Inflammatory macrophage treated with lipopolysaccharide for 1 hour (primary cell): ENCODE measurements around the gene FCMR.
"Not testable (repeated sequence)": the region's sequence is repeated elsewhere in the genome, so short reads cannot be mapped to it uniquely, and the experiment has no call there.

ENCODE experiments used
- DNase-seq, 2 donors: peaks; one replicate each; pipeline ENCODE4 v3.0.0-alpha.2; 2020 to 2022

Gene FCMR

DNA sequence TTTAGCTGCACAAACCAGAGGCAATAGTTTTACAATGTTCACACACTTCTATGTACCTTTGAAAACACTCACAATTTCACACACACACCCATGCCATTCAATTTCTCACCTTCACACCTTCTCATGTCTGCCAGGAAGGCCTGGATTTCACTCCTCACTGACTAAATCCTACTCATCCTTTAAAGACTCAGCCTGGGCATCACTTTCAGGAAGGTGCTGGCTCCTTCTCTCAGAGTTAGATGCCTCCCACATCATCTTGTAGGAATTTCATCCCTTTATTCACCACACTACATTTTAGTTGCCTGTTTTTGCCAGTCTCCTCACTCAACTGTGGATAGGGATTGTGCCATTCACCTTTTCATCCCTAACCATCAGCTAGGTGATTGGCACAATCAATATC, 54.0 kb downstream of the FCMR start:
- no peak for DNase-seq

DNA sequence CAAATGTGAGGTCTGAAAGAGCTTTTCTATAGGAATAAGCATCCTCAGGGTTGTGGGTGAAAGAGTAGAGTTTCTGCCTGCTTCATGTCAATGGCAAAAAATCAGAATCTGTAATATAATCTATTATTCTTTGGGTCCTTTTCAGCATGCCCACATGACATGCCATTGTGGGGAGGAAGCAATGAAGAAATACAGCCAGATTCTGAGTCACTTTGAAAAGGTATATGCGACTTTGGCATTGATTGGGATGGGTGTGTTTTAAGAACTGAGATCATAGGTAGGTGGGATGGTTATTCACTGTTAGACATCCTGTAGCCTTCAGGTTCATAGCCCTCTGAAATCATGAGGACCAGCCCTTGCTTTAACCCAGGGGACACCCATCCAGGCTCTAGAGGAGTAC, 54.5 kb downstream of the FCMR start:
- no peak for DNase-seq

DNA sequence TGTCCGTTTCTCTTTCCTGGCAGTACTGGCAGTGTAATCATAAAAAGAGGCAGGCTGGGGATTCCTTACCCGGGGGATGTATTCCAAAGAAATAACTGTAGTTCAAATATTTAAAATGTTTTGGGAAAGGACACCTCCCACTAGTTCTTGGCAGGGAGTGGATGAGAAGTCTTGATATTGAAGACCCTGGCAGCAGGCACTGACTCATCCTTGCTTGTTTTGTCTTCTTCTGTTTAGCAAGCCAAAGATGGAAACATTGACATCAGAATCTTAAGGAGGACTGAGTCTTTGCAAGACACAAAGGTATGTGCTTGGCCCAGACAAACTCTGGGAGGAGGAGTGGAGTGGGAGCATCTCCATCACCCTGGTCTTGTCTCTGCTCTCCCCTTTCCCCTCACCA, 55.7 kb downstream of the FCMR start:
- no peak for DNase-seq

DNA sequence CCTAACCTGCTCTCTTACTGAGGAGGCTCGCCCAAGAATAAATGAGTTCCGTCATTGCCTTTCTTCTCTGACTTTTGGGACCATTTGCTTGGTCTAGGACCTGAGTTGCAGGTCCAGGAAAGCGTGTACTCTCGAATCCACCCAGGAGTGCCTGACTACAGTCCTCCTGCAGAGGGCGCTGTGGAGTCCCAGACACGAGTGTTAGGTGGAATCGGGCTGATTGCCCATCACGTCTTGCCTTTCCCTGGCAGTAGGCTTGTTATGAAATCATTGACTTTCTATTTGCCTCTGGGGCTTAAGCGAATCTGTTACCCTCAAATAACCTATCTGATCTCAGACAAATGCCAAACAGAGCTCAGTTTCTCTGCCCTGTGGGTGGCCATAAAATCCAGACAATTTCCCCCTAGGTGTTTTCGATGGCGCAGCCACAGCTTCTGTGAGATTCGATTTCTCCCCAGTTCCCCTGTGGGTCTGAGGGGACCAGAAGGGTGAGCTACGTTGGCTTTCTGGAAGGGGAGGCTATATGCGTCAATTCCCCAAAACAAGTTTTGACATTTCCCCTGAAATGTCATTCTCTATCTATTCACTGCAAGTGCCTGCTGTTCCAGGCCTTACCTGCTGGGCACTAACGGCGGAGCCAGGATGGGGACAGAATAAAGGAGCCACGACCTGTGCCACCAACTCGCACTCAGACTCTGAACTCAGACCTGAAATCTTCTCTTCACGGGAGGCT, 56.6 kb downstream of the FCMR start, which contains the start of gene IL20:
TSS of gene IL20 (plus strand) at position 685 of the 733 bp plus-strand sequence. CDS start 230 bp downstream, outside the sequence.
- DNase-seq = peak; percentile 54 to 94

DNA sequence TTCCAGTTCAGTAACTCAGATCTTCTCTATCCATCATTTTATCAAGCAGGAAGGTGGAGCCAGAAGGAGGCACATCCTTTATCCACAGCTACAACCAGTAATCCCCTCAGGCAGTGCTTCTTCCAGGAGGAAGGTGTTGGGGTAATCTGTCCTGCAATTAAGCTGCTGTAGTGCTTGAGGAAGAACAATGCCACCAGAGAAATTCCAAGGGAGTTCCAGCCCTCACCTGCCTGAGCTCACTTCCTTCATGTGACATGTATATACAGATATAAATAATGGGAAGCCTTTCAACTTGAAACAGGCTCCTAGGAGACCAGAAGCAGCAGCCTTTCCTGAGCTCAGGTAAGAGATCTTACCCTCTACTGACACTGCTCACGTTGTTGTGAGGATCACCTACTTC, 58.5 kb downstream of the FCMR start:
- DNase-seq = no peak

DNA sequence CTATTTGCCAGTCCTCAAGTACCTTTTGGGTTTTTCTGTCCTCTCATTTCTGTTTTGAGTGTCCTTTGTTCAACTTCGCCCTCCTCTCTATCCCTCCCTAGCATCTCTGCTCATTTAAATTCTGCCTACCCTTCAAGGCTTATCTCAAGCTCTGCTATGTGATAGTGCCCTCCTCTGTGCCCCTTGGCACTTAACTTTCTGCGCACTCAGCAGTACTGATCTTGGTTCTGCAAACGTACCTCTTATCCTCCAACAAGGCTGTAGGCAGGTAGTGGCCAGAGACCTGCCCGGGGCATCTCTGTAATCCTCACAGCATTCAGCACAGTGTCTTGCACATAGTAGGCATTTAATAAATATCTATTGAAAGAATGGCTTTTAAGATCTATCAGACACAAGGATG, 61.6 kb downstream of the FCMR start:
- DNase-seq = no peak

DNA sequence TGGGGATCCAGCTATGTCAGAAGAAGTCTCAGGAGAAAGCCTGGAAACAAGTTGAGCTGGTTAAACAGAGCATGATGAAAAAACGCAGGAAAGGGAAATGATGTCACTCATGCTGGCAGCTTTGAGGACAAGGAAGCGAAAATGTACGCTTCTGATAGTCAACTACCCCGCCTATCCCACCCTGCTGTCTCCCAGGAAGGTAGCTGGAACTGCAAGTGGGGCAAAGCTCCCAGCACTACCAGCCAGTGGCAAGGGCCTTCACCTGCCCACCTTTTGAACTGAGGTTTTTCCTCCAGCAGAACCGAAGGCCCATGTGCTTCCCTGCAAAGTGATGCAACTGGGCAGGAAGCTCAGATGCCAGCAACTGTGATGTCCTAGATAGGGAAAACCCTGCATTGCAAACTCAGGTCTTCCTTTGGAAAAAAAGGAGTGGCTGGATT, 62.6 kb downstream of the FCMR start:
- peak; percentile 89 to 90 for DNase-seq

DNA sequence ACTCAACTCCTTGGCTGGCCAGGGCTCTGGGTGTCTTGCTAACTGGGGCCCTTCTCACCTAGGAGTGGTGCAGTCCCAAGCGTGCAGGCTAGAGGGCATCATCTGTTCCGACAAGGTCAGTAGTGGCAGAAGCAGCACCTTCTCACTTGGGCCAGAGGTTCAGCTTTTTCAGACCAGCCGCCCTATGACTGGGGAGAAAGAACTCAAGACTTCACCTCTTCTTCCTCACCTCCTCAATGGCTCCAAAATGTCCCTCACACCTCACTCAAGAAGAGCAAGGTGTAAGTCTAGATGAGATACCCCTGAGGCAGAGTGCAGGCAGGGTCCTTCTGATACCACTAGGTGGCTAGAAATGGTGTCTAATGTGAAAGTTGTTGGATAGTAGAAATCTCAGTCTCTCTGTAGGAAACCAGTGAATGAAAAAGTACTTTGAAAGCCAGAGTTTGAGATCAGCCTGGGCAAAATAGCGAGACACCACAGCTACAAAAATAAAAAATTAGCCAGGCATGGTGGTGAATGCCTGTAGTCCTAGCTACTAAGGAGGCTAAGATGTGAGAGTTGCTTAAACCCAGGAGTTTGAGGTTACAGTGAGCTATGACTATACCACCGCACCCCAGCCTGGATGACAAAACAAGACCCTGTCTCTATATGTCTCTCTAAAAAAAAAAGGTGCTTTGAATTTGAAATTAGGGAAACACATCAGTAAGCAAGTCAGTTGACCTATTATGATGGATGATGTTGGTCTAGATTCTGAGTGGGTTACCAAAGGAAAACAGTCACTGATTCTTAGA, 64.9 kb downstream of the FCMR start:
- no peak for DNase-seq

DNA sequence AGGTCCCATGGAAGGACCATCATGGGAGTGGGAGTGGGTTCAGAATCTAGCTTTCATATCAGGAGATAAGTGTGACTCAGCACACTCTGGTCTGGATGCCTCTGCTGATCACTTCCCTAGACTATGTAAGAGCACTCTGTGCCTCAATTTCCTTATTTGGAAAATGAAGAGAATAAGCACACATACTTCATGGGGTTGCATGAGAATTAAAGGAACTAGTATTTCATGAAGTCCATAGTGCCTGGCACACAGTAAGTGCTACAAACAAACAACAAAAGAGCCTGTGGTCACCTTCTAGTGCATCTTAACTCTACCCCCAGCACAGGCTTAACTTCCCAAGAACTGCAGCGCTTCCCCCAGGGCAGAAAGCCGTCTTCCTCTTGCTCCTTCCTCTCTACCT, 65.9 kb downstream of the FCMR start:
- peak in 1 of 2 donors; percentile 25 for DNase-seq

DNA sequence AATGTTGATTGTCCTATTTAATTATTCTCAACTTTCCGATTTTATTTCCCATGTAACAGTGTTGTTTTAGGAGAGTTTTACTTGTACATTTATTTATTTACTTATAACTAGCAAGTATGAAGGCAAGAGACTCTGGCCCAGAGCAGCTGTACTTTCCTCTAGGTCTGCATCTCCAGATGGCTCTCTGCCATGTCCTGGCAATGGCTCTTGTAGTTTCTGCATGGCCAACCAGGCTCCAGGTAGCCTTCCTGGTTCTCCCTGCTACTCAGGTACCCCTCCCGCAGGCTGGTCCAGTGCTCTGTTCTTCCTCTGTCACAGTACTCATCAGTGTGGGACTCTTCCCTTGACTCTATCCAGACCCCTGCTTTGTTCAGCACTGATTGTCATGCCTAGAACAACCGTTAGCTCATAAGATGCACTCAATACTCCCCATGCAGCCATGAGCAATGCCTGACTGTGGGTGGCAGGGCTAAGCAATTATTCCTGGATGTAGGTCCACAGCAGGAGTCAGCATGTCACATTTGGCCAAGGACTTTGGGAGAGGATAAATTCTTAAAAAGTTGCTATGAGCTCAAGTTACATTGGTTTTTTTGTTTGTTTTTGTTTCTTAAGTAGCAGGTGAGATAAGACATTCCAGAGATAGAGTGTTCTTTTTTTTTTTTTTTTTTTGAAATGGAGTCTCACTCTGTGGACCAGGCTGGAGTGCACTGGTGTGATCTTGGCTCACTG, 67.2 kb downstream of the FCMR start:
- no peak for DNase-seq

DNA sequence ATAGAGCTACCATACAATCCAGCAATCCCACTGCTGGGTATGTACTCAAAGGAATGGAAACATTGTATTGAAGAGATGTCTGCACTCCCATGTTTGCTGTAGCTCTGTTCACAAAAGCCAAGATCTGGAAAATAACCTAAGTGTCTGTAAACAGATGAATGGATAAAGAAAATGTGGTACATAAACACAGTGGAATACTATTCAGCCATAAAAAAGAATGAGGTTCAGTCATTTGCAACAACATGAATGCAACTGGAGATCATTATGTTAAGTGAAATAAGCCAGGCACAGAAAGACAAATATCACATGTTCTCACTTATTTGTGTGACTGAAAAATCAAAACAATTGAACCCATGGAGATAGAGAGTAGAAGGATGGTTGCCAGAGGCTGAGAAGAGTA, 68.0 kb downstream of the FCMR start:
- not testable (repeated sequence) for DNase-seq
